Activated CD4-positive, alpha-beta T cell treated with anti-CD3 and anti-CD28 coated beads, Interleukin-2, Interleukin-4, amounts not matched to agents 100 ng/mL and 50 ng/mL, durations not matched to agents 16 hours and 8 hours (primary cell): Measurements from ENCODE around the gene TSBP1.
"Not testable (repeated sequence)": the region's sequence is repeated elsewhere in the genome, so short reads cannot be mapped to it uniquely, and the experiment has no call there.

ENCODE experiments used
- DNase-seq: peaks from one replicate; pipeline ENCODE4 v3.0.0-alpha.2; 2020; ENCODE audit warnings: low spot score

TSBP1 gene

DNA sequence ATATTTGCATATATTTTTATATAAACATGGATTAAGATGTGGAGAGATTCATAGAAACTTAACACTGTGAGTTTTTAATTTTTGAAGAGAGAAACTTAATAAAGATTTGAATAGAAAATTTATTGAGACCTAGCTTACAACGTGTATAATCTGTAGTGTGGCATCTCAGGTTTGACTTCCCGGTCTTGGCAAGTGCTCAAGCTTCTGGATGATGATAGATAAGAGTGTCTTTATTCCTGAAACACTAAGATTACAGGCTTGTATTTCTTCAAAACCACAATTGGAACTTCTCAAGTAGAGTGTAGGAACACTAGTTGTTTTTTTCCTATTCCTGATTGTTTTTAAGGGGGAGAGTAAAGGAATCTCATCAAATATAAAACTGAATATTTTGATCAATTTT is 83.3 kb downstream of the TSBP1 start:
- DNase-seq = no peak

DNA sequence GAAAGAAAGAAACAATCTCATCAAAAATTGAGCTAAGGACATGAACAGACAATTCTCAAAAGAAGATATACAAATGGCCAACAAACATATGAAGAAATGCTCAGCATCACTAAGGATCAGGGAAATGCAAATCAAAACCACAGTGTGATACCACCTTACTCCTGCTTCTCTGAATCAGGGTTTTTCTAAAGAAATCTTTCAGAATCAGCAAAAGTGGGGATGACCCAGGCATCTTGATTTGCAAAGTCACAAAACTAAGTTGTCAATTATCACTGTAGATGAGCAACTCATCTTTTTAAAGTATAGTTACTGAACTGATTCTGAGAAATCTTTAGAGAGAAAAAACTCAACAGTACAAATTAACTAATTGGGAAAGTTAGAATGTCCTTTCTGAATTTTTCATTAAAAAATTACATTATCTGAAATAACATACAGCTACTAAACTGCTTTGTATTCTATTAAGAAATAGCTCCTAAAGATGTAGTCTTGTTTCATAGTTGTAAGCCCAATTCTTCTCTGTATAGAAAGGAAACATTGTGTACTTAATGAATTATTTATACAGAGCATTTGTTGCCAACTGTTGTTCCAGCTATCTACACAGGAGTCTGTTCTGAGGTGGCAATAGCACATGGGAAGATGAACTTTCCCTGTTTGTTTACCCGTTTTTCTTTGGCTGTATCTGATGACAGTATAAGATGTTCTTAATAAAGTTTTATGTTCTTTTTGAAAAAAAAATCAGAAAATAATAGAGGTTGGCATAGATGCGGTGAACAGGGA is 97.7 kb downstream of the TSBP1 start:
- not testable (repeated sequence) for DNase-seq

DNA sequence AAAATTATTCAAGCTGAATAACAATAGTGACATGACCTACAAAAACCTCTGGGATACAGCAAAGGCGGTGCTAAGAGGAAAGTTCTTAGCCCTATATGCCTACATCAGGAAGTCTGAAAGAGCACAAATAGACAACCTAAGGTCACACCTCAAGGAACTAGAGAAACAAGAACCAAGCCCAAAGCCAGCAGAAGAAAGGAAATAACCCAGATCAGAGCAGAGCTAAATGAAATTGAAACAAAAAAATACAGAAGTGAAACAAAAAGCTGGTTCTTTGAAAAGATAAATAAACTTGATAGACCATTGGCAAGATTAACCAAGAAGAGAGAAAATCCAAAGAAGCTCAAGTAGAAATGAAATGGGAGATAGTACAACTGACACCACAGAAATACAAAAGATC is 100.3 kb downstream of the TSBP1 start:
- DNase-seq = no peak

DNA sequence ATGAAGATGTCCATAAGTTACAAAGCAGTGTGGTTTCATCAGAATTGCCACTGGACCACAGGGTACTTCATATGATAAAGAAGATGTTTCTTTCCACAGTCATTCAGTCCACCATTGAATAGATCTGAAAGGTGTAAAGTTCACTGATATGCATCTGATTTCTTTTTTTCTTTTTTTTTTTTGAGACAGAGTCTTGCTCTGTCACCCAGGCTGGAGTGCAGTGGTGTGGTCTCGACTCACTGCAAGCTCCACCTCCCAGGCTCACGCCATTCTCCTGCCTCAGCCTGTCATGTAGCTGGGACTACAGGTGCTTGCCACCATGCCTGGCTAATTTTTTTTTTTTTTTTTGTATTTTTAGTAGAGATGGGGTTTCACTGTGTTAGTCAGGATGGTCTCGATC is 103.2 kb downstream of the TSBP1 start:
- DNase-seq = not testable (repeated sequence)

DNA sequence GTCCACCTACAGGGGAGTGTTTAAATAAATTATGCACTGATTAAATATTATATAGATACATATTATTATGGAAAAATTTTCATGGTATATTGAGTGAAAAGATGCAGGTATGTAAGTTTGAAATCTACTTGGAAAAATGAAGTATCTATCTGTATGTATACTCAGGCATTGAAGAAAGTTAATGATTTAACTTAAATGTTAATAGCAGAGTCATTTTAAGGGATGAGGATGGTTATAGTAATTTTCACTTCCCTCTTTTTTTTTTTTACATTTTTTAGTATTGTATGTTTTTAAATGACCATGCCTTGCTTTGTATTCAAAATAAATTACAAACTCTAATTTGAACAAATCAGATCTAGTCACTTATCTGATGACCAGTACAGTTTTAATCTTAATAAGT is 104.7 kb downstream of the TSBP1 start:
- no peak for DNase-seq

DNA sequence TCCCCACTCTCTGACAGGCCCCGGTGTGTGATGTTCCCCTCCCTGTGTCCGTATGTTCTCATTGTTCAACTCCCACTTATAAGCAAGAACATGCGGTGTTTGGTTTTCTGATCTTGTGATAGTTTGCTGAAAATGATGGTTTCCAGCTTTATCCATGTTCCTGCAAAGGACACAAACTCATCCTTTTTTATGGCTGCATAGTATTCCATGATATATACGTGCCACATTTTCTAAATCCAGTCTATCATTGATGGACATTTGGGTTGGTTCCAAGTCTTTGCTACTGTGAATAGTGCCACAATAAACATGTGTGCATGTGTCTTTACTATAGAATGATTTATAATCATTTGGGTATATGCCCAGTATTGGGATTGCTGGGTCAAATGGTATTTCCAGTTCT is 114.4 kb downstream of the TSBP1 start:
- DNase-seq = not testable (repeated sequence)

DNA sequence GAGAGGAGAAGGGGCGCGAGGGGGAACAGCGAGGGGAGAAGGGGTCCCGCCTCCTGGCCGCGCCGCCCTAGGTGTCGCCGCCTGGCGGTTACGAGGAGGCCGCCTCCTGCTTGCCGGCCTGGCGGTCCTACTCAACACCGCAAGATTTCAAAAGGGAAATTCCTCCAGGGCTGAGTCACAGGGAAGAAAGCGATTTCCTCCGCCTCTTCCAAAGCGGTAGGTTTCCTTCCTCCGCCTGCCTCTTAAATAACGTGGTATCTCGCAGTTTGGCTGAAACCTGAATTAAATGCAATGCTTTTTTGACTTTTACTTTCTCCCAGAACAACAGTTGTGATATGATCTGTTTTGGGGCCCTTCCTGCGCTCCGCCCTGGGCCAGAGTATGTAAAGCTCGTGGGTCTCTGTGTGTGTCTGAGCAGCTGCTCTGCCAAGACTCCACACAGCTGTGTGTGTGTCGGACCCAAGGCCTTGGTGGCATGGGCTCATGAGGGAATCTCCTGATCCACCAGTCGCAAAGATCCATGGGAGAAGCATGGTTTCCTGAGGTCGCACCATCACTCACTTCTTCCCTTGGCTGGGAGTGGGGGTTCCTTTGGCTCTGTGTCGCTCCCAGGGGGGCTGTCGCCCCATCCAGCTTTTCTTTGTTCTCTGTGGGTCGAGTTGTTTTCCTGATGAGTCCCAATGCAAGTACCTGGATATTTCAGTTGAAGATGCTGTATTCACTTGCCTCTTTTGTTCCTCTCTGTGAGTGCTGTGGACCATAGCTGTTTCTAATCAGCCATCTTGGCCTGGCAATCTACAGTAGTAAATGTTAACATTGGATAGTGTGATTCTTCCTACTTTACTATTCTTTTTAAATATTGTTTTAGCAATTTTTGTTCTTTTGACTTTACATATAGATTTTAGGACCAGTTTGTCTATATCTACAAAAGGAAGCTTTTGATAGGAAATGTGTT is 116.2 kb downstream of the TSBP1 start:
- peak; percentile 71 for DNase-seq

DNA sequence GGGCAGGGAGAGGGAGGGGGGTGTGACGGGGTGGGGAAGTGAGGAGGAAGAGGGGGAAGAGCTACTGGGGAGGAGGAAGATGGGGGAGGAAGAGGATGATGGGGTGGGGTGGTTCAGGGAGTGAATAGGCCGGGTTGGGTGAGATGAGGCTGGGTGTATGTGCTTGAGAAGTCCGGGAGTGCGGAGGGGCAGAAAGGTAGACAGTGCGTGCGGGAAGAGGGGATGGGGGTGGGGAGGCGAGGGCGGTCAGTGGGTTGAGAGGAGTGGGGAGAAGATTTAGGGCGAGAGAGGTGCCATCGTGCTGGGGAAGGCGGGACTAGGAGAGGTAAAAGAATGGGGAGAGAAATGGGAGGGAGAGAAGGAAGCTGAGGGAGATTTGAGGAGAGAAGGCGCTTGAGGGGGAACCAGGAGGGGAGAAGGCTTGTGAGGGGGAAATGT is 116.9 kb downstream of the TSBP1 start:
- DNase-seq = no peak

DNA sequence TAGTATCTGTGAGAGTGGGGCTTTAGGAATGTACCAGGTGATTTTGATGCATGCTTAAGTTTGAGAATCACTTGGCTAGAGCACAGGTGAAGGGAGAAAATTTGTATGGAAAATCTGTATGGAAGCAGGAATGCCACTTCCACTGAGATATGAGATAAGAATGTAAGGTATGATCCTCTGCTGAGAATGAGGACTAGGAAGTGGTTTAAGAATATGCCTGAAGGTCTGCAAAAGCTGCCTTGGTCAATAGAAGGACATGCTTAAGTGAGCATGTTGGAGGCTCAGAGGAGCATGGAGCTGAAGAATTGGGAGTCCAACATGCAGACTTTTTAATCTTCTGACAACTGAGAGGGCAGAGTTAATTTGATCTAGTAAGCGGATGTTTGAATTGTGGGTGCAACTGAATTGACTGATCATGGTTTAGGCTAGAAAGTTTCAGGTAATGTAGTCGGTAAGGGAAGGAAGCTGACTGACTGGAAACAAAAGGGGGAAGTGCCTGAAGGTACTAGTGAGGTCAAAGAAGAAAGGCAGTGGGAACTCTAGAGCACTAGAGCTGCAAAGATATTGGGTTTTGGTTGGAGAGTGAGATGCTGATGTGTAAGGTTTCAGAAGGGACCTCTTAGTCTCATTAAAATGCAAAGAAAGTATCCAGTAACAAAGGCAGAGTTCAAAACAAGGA is 119.2 kb downstream of the TSBP1 start:
- peak; percentile 24 for DNase-seq

DNA sequence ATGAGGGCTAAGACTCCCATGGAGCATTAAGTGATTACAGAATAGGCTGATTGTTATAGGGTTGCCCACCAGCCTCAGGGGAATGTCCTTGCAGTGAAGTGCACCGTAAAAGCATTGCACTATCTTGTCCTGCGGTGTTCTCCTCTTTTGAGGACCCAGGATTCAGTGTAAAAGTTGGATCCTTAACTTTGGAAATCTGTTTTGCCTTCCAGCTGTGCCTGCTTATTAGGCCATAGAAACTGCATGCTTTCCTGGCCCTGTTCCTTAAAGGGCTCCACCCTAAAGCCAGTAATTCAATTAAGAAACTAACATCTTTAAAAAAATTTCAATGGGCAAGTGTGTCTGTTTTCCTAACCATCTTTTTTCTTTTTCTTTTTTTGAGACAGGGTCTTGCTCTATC is 122.4 kb downstream of the TSBP1 start:
- no peak for DNase-seq

DNA sequence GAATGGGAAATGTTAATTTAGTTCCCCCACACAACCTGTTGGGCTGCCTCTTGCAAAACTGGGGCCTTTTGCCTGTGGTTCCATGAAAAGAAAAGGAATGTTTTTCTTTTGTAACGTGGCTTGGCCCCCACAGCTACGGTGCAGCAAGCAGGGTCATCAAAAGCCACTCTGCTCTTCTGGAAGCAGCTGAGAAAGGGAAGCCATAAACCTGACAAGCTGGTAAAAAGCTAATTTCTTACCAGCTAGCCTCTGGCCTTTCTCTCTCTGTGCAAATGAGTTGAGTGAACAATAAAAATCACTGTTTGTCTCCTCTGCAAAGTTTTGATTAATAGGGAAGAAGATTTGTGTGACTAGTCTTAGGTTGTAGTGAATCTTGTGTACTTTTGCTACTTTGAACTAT is 124.3 kb downstream of the TSBP1 start:
- no peak for DNase-seq

DNA sequence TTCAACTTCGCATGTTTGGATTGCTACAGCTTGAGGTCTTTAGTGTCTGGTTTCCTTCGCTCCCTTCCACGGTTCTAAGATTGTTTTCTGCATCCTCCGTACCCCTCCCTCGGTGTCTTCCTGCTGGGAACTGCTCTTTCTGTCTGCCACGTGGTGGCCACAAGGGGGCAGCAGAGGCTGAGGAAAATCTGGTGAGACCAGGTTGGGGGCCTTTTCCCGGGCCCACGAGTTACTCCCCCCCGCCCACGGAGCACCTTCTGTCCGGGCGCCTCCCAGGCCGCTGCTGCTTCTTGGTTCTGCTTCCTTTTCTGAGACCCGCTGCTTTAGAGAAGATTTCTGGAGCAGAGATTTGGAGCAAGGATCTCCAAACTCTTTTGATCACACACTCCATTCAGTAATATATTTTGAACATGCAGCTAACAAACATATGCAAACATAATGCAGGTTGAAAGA is 126.7 kb downstream of the TSBP1 start:
- peak; percentile 73 for DNase-seq

DNA sequence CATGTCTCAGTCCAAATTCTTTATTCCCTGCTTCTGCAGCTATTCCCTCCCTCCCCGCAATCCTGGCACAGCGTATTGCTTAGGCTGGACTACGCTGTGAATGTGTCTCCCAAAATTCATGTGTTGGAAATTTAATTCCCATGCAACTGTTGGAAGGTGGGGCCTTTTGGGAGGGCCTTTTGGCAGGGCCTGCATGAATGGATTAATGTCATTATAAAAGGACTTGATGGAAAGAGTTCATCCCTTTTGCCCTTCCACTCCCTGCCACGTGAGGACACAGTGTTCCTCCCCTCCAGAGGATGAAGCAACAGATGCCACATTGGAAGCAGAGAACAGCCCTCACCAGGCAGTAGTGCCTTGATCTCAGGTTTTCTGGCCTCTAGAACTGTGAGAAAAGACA is 127.4 kb downstream of the TSBP1 start:
- no peak for DNase-seq
